ENCODE data around the gene RNF20.

DNA sequence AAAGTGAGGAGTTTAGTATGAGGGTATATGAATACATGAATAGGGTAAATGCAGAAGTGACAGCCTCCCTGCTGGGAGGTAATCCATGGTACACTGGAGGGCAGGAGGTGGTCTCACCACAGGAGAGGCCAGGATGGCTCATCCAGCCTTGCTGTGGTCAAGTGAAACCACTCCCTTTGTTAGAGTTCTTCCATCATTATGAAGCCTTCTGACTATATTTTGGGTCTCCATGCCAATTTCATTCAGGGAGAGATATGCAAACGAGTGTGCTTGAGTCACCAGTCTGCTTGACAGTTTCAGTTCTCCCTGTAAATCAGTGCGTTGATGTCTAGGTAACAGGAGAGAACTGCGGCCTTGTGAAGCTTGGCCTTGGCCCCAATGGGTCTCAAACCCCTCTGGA lies 44.7 kb downstream of the RNF20 start:
- TF ChIP-seq, protein P1, sequence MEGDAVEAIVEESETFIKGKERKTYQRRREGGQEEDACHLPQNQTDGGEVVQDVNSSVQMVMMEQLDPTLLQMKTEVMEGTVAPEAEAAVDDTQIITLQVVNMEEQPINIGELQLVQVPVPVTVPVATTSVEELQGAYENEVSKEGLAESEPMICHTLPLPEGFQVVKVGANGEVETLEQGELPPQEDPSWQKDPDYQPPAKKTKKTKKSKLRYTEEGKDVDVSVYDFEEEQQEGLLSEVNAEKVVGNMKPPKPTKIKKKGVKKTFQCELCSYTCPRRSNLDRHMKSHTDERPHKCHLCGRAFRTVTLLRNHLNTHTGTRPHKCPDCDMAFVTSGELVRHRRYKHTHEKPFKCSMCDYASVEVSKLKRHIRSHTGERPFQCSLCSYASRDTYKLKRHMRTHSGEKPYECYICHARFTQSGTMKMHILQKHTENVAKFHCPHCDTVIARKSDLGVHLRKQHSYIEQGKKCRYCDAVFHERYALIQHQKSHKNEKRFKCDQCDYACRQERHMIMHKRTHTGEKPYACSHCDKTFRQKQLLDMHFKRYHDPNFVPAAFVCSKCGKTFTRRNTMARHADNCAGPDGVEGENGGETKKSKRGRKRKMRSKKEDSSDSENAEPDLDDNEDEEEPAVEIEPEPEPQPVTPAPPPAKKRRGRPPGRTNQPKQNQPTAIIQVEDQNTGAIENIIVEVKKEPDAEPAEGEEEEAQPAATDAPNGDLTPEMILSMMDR (IDR thresholded peaks at IDR 0.05) = no peak
- TF ChIP-seq POLR2A (IDR thresholded peaks at IDR 0.05) (no peak), POLR2AphosphoS5 (IDR thresholded peaks at IDR 0.05) (no peak)
